GM19468 (cell line): Measurements from ENCODE around the gene PTPRF.

ENCODE experiments used
- ATAC-seq: cut with Tn5 transposase; IDR thresholded peaks from one replicate; pipeline ENCODE4 v1.9.1; 2021; ENCODE audit warnings: mild to moderate bottlenecking, moderate library complexity, moderate number of reproducible peaks; ENCODE audit not compliant: unreplicated experiment; ENCODE audit errors: extremely low read depth

The PTPRF gene

DNA sequence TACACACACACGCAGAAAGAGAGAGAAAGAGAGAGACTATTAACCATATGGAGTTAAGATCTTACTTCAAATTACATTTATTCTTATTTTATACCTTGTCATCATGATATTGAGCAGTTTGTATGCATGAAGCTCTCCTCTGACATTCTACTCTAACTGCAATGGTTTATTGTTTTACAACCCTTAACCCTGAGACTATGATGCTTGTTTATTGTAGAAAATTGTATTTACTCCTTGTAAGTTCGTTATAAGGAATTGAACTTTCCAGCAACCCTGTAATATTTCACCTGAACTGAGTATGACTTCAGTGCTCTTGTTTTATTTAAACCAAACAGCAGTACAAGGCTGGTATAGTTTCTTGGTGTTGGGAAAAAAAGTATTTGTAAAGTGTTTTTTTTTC lies 18.6 kb upstream of the PTPRF start:
- no peak for ATAC-seq

DNA sequence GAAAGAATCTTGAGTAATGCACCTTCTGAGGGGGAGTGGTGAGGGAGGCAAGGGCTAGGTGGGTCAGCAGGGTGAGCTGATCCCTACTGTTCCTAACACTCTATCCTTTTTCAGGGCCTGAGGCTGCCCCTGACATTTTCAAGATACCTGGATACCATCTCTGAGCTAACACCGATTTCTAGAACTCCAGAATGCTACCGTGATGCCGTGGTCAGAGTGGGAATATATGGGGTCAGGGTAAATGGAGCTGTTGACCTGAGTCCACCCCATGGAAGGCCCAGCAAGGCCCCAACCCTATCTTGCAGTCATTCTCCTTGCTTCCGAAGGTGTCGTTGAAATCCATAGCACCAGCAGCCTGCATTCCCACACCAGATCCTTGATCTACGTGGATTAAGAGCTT lies 18.0 kb upstream of the PTPRF start:
- no peak for ATAC-seq

DNA sequence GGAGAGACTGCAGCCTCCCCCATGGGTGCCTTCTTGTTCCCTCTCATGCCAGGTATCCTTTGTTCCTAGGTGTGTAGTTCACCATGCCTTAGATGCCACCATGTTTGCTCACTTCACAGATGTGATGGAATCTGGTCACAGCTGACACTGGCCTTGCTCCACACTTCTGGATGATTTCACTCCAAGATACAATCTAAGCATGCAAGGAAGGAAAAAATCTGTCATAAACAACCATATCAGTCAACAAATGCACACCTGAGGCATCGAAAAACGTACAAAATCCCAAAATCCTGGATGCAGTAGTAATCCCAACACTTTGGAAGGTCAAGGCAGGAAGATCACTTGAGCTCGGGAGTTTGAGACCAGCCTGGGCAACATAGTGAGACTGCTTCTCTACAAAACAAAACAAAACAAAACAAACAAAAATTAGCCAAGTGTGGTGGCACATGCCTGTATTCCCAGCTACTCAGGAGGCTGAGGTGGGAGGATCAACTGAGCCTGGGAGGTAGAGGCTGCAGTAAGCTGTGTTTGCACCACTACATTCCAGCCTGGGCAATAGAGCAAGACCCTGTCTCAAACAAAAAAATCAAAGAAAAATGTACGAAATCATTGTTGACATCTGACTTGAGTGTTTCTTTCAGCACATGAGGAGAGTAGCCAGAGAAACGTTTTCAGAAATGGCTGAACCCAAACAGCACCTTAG lies 17.1 kb upstream of the PTPRF start:
- ATAC-seq, result no peak

DNA sequence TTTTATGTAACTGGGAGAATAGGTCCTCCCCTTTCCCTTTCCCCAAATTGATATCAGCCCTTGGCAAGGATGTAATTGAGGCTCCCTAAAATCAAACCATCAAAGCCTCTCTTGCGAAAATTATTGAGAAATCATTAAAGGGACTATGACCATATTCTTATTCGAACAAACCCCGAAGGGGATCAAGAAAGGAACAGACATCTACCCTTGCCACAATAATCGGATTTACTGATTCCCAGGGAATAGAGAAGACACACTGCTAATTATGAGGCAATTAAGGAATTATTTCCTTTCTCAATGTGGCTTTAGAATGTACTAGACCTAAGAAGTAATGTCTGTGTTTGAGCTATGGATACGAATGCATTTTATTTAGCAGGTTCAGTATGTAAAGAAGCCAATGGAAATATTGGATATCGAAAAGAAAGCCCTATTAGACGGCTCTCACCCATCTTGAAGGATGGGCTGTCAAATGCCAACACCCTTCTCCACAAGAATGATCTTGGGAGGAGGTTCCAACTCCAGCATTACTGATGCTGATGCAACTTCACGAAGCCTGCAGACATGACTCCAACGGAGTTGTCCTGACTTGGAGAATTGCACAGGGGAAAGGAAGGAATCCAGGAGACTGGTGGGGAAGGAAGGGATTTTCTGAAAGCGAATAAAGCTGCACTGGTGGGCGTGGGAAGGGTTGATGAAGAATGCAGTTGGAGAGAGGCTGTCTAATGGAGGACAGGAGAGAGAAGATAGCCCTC lies 11.6 kb upstream of the PTPRF start:
- ATAC-seq, result no peak

DNA sequence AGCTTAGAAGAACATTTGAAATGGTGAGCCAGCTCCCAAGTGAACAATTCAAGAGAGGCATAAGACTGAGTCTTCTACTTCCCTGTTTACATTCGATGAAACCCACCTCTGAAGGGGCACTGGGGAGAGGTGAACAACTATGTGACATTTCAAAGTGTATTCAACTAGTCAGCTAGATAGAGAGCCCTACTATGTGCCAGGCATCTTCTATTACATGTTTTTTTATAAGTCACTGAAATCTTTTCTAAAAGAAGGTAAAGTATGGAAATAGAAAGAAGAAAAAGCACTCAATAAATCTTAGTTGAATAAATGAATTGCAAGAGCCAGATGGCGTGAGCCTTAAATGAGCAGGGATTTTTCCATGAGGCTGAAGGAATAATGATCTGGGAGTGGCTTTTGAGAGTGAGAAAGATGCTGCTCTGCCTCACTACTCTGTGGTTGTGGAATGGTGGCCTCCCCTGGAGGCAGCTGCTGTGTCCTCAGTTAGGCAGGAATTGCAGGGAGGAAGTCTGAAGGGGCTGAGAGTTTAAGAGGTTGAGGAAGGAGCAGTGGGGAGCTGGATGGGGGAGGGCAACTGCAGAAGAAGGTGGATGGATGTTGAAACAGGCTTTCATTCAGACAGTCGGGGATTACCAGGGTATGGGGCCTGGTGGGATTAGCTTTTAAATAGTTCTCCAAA lies 10.4 kb upstream of the PTPRF start:
- ATAC-seq, result no peak

DNA sequence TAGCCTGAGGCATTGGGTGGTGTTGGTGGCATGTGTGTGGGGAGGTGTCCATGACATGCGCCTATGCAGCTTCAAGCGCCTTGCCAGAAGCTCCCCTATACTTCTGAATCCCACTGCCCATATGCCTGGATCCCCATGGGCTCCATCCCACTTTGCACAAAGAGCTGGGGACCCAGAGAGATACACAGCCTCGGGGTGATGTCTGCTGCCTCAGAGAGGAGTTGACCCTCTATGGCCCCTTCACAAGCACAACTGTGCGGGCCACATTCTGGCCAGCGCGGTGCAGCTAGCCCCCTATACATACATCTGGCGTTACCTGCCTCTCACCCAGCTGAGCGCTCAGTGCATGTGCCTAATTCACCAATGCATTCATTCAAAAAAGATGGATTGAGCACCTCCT lies 9.6 kb upstream of the PTPRF start:
- no peak for ATAC-seq

DNA sequence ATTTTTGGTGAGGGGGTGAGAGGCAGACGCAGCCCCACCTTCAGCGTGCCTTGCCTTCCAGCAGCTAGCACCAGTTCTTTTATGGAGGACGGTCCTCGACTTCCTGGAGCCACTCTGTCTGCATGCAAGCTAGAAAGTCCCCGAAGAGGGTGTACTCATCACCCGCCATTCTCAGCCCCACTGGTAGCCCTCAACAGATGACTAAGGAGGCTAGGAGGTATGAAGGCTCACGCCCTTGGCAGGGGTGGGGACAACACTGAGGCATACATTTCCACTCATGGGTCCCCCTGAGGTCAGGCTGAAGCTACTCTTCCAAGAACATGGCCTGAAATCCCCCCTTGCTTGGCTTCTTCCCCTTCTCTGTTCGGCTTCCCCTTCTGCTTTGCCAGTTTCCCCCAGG lies 8.9 kb upstream of the PTPRF start:
- ATAC-seq, result no peak

DNA sequence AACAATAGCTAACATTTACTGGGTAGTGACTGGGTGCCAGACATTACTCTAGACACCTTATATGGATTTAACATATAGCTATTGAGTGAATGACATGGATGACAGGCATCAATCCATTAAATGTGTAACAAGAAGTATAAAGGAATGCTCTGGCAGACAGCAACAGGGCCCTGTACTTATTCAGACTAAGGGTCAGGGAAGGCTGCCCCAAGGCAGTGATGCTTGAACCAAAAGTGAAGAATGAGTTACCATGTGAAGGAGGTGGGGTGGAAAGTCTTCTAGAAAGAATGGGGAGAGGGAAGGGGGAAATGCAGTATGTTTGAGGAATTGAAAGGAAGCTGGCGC lies 8.3 kb upstream of the PTPRF start:
- ATAC-seq, result no peak

DNA sequence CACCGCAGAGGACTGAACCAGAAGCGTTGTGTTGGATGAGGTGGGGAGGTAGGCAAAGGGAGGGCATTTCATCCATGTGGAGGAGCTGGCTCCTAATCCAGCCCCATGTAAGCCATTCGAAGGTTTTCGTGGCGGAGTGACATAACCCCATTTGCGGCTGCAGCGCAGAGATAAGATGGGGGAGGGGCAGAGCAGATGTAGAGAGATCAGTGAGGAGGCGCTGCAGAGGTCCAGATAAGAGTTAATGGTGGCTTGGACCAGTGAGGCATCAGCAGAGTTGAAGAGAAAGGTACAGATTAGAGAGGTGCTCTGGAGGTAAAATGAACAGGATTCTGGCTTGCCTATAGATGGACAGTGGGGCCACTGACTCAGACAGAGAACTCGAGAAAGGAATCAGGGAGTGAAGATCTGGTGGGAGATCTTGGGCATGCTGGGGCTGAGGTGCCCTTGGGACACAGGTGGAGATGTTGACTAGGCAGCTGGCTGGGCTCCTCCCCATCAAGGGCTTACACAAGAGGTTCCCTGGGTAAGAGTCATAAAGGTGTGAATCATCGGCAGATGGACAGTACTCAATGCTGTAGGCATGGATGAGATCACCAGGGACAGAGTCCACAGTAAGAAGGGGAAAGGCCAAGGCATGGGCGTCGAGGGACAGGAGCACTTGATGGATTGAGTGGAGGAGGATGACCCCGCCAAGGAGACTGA lies 7.8 kb upstream of the PTPRF start:
- no peak for ATAC-seq

DNA sequence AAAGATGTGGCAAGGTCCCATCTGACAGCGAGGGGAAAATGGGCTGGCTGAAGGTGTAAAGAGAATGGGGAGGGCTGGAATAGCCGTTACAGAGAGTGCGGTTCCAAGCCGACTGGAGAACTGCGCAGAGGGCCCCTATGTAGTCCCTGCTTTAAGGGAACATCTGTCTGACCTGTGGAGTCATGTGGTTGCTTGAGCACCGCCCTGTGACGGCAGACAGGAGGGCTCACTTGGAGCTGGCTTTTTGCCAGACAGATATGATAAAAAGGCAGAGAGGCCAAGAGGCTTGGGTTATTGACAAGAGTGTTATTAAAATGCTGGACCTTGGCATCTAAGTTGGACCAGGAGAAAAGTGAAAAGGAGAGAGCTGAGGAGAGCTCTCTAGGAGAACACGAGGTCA lies 5.9 kb upstream of the PTPRF start:
- no peak for ATAC-seq

DNA sequence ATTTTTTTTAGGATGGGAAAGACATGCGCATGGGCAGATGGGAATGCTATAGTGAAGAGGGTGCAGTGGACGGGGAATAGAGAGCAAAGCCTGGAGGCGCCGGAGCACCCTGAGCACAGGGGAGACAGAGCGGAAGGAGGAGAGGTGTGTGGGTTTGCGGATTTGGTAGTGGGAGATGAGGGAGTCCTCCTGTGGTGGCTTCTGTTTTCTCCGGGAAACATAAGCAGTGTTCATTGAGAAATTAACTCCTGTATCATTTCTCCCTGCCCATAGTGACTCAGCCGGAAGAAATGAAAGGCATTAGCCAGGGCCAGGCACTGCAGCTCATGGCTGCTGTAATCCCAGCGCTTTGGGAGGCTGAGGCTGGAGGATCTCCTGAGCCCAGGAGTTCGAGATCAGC lies 4.7 kb upstream of the PTPRF start:
- ATAC-seq, result no peak

DNA sequence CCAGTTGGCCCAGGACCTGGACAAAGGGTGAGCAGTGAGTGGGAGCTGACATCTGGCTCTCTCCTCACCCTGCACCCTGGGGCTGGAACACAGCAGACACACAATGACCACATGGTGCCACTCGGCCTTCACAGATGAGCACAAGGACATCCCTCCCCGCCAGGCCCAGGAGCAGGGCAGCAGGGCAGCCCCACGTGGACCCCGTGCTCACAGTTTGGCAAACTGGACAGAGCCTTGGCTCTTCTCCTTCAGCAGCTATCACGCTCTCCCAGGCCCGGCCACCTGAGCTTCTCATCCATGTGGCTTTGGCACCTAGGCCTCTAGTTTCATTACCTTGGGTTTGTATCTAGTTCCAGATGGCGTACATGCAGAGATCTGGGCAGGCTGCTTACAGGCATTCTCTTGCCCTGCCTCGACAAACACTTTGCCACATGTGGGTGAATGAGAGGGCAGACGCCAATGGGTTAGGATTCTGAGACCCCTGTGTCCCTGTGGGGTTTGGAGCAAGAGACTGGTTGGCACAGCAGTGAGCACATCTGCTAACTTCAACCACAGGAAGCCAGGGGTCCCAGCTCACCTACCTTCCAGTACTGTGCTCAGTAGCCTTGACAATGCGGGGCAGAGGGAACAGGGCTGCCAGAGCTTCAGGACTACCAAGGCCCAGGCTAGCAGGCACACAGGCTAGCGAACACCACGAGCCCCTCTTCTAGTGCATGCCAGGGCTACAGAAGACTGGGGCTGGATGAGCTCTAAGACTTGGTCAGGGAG lies 3.4 kb upstream of the PTPRF start:
- no peak for ATAC-seq

DNA sequence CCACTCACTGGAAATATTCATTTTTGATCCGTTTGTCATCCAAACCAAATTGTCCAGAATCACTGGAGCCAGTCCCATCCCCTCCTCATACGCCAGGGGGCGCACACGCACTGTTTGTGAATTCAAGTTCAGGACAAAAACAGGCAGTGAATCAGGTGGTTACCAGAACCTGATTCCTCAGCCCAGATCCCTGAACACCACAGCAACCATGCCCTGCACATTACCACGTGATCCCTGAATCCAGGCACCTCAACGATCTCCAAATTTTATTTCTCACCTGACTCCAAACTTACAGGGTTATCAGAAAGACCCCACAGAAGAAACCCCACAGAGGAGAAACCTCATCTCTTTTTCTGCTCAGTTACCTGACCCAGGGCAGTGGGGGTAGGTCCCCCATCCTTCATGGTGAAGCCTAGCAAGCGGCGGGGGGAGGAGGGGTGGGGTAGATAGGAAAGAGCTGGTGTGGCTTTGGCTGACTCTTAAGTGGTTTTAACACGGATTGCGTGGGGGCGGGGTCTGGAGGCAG lies 1.4 kb upstream of the PTPRF start:
- no peak for ATAC-seq

DNA sequence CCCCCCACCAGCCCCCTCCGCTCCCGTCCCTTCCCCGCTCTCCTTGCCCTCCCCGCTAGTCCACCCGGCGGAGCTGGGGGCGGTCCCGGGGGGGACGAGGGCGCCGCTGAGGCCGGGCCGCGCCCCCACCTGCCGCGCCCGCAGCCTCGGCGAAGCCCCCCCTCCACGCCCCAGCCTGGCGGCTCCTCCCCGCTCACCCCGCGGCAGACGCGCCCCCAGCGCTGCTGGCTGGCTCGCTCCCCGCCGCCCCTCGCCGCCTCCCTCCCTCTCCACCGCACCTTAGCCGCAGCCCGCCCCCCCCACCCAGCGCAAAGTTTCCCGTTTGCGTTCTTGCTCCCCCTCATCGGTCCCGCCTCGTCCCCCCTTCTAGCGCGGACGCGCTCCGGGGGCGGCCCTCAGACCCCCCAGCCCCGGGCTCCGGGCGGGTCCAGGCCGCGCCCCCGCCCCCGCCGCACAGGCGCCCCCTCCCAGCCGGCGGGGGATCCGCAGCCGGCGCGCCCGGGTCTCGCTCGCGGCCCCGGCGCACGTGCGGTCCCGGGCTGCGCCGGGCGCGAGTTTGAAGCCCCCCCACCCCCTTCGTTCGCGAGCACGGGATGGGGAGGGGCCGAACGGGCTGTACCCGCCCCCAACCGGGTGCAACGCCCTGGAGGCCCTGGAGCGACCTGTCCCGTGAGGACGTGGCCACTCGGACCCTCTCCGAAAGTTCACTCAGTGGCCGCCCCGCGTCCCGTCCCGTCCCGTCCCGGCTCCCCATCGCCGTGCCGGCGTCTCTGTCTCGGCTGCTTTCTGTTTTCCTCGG lies 623 bp downstream of the PTPRF start:
- no peak for ATAC-seq

DNA sequence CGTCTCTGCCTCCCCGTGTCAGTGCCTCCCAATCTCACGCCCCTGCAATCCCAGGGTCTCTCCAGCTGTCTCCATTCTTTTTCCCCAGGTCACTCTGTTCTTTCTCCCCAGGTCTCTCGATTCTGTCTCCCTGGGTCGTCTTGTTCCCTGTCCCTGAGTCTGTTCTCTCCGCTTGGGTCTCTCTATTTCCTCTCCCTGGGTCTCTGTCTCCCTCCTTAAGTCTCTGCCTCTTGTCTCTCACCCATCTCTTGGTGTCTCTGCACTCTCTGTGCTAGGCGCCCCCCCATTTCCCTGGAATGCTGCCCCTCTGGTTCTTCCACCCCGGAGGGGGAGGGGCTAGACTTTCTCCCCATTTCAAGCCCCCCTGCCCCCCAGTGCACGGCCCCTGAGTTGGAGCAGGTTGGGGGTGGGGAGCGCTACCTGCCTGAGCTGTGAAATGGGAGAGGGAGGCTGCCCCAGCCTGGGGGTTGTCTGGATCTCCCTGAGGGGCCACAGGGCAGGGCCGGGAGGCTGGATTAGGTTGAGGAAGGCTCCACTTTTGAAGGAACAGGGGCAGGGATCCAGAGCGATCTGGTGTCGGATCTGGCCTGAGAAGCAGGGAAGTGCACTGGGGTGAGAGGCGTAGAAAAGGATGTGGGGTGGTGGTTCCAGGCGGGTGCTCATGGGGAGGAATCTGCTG lies 1.4 kb downstream of the PTPRF start:
- ATAC-seq, result no peak

DNA sequence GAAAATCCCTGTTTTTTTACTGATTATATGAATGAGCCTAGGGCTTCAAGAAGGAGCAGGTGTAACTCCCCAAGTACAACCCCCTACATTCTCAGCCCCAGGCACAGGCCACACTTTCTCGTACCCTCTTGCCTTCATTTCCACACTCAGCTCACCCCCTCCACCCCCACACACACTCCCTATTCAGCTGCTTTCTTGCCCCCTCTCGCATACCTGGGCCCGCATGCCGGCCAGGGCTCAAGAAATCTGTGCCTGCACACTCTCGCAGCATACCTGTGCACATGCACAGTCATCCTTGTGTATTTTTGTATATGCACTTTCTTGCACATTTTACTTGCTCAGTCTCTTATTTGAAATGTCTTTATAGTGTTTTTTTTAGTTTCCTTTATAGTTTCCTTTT lies 2.0 kb downstream of the PTPRF start:
- ATAC-seq, result no peak

DNA sequence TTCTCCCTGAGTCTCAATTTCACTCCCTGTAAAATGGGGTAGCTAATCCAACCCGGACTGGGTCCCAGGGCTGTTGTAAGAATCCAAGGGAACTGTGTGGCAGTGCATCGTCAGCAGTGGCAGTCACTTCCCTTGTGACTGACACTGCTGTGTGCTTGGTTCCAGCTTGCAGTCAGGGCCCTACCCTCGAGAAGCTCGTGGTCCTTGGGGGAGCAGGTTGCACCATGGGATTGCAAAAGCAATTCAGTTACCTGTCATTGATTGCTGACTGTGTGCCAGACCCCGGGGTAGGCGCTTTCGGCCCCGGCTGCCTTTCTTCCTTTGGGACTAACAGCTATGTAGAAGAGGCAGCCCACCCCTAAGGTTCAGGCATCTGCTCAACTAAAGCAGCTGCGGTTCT lies 2.9 kb downstream of the PTPRF start:
- ATAC-seq, result no peak

DNA sequence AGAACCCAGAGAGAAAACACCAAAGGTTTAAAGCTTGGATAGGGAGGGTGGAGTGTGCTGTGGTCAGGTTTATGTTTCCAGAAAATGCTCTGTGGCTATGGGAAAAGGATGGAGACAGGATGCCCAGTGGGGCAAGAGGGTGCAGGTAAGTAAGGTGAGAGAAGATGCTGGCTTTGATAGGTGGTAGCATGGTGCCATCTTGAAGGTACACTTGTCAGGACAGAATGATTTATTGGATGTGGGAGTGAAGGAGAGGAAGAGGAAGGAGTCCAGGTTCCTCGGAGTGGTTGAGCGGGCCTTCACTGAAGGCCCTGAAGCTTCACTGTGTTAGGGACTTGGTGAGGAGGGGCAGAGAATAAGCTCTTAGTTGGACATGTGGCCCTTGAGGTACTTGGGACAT lies 3.6 kb downstream of the PTPRF start:
- ATAC-seq, result no peak
